GM21825 (cell line): Measurements from ENCODE around the gene NLRC5.
"Not testable (repeated sequence)": the region's sequence is repeated elsewhere in the genome, so short reads cannot be mapped to it uniquely, and the experiment has no call there.

Experiments used
- ATAC-seq: cut with Tn5 transposase; IDR thresholded peaks from one replicate; pipeline ENCODE4 v1.9.1; 2021; ENCODE audit warnings: mild to moderate bottlenecking, moderate library complexity; ENCODE audit not compliant: unreplicated experiment

Gene NLRC5

DNA sequence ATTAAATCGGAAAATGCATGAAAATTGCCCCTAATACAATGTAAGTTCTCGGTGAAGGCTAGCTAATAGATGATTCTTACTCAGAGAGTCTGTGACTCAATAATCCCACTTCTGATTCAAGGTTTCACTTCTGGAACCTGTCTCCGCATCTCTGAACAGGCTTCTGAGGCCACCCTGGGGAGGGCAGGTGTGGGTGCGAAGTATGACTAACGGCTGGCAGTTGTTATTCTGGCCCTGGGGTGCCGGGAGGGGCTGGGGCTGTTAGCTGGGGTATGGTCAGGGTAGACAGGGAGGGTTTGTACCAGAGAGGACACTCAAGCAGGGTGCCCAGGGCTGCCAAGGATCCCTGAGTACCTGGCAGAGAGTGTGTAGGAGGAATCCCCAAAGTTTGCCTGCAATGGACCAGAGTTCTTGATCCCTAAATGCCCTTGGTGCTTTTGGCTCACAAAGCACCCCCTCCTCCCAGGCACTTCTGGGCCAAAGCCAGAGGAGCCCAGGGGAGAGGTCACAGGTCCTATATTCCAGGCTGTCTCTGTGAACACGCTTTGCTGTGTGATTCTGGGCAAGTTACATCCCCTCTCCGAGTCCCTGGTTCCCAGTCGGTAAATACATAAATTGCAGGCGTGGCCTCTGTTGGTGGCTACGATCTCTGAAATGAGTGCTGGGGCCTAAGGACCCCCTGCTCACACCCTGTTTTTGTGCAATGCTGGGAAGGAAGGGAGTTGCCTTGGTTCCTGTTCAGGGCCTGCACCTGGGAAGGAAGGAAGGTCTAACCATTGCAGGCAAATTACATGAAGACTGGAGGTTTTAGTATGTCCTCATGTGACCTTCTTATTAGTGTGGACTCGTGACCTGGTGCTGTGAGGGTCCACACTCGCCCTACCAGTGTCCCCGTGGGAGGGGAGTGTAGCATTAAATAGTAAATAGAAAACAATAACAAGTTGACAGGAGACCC lies 53.1 kb downstream of the NLRC5 start:
- peak; percentile 66 for ATAC-seq

DNA sequence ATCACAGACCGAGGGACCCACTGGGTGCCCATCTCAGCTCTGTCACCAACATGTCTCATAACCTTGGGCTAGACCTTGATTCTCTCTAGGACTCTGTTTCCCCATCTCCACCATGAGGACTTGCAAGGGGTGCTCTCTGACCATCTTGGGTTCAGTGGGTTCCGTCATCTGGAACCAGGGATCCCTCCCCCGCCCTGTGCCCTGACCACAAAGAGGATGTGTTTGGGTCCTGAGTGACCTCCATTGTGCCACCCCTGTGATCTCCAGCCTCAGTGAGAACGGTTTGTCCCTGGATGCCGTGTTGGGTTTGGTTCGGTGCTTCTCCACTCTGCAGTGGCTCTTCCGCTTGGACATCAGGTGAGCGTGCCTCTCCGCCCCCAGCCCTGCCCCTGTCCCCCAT lies 53.9 kb downstream of the NLRC5 start:
- ATAC-seq: no peak

DNA sequence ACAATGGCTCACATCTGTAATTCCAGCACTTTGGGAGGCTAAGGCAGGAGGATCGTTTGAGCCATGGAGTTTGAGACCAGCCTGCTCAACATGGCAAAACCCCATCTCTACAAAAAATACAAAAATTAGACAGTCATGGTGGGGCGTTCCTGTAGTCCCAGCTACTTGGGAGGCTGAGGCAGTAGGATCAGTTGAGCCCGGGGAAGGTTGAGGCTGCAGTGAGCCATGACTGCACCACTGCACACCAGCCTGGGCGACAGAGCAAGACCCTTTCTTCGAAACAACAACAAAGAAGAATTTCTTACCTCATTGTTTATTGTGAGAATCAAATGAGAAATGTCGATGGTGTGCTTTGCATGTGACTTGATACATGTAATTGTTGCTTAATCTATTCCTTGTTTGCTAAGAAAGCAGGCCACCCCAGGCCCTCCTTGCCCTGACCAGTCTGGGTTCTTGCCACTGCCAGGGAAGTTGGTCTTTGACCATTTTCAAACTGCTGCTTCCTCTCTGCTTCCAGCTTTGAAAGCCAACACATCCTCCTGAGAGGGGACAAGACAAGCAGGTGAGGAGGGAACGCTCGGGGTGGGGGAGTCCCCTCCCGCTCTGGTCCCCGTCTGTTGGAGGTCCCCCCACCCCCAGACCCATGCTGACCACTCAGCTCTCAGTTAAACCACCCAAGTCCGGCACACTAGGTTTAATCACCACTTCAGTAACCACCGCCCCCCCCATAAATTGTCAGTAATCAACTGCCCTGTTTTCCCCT lies 55.8 kb downstream of the NLRC5 start:
- ATAC-seq: no peak

DNA sequence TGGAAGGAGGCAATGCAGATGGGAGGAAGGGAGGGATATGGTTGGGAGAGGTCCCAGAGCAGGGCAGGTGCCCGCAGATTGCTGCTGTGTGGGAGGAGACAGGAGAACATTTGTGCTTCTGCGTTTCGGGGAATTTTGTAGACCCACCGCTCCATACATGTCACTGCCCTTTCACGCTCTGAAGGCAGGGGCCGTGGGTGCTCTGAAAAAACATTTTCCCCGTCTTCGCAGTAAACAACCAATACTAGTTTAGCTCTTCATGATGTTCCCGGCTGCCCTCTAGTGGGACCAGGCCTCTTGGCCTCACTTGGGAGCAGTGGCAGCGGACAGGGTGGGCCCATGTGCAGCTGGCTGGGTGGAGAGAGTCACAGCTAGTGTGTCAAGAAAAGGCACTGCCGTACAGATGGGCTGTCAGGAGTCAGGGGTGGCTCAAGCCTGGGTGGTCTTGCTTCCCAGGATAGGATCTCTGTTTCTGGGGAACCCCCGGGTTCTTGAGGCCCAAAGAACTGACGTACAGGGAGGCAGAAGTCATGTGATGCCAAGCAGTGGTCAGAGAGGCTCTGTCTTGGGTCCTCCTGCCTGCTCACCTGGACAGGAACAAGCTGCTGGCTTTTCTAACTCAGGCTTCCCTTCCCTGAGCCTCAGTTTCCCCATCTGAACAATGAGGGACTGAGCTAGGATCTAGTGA lies 56.5 kb downstream of the NLRC5 start:
- no peak for ATAC-seq

DNA sequence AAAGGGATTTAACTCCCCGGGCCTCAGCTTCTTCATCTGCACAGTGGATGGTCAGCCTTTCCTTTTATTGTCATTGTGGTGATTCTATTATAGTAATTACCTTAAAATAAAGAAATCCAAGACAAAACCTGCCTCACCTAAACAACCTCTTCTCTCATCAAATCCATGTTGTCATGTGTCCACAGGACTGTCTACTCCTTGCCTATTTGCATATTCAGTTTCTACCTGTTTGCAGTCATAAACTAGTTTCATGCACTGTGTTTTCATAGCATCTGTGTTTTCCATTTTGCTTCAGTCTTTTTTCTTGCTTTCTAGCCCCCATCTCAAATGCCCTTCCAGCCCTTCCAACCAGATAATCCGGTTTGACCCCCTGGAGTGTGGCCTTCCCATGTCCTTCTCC lies 58.7 kb downstream of the NLRC5 start:
- no peak for ATAC-seq

DNA sequence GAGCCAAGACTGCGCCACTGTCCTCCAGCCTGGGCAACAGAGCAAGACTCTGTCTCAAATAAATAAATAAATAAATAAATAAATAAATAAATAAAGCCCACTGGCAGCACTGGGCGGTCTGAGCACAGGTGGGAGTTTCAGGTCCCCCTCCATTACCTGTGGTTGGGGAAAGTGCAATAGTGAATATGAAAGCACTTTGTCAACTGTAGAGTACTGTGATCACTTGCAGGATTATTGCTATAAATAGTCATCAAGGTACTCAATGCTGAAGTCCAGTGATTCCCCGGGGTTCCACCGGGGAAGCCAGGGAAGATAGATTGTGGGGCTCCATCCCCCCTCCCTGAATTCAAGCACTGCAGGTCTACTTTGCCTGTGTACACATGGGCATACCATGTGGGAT lies 60.3 kb downstream of the NLRC5 start:
- peak; percentile 45 for ATAC-seq

DNA sequence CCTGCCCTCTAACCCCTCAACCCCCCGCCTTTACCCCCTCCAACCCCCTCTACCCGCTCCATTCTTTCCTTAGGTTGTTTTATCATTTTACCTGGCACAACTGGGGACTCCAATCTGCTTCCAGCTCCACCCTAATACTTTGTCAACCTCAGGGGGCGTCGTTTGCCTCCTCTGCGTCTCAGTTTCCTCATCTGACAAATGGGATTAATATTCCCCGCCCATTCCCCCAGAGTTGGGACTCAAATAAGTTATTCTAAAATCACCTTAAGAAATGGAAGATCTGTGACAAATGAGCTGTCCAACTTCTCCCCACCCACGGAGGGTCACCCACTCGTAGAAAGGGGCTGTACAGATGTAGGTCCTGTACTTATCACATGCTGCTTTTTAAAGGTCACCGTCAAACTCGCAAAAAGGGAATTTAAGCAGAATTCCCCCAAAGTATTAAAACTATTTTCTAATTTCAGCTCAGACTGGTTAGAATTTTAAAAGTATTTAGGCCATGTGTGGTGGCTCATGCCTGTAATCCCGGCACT lies 62.4 kb downstream of the NLRC5 start:
- no peak for ATAC-seq

DNA sequence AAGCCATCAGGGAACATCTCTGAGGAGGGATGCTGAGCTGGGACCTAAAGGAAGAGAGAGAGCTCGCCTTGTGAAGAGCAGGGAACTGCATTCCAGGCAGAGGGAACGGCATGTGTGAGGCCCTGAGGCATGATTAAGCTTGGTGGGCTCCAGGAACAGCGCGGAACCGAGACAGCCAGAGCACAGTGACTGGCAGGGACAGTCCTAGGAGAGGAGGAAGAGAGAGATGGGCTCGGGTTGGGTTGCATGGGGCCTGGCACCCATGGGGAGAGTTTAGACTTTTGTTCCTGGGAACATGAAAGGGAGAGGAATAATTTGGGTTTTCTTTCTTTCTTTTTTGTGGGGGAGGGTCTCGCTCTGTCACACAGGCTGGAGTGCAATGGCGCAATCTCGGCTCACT lies 63.8 kb downstream of the NLRC5 start:
- ATAC-seq: no peak

DNA sequence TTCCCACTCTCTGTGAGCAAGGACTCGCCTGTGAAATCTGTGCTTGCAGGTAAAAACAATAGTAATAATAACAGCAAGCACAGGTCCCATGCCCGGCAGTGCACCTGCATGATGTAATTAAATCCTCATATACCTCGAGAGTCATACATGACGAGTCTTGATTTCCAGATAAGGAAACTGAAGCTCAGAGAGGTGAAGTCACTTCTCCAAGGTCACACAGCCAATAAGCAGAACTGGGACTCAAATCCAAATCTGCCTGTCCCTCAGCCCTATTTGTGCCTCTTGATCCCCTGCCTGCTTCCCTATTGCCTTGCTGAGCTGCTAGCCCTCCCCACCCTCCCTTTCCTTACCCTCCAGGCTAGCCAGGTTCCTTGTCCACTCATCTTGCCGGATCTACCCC lies 65.0 kb downstream of the NLRC5 start:
- ATAC-seq: no peak

DNA sequence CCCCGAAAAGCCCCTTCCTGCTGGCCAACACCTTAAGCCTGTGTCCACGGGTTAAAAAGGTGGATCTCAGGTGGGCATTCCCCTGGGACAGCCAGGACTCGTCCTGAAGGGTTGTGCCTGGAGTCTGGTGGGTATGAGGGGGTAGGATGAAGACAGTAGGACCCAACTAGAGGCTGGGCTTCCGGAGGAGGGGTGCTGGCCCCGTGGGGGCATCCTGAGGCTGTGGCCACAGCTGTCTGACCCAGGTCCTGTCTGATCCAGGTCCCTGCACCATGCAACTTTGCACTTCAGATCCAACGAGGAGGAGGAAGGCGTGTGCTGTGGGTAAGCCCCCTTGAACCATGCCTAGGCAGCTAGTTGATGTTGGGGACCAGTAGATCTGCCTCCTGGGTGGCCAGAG lies 65.4 kb downstream of the NLRC5 start:
- ATAC-seq: no peak

DNA sequence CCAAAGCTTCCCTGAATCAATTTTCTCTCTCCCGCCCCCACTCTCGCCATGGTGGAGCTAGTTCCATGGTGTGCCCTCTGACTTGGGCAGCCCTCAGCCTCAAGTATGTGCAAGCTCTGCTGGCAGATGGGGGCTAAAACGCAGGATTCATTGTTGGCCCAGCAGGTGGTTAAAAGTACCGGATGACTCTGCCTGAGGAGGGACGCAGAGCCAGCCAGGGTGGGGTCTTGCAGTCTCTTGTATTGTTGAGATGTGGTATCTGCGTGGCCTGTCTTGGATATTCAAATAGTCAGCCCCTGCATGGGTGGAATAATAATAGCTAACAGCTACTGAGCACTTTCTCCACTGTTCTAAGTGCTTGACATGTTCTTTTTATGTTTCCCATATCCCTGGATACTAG lies 66.3 kb downstream of the NLRC5 start:
- ATAC-seq: no peak

DNA sequence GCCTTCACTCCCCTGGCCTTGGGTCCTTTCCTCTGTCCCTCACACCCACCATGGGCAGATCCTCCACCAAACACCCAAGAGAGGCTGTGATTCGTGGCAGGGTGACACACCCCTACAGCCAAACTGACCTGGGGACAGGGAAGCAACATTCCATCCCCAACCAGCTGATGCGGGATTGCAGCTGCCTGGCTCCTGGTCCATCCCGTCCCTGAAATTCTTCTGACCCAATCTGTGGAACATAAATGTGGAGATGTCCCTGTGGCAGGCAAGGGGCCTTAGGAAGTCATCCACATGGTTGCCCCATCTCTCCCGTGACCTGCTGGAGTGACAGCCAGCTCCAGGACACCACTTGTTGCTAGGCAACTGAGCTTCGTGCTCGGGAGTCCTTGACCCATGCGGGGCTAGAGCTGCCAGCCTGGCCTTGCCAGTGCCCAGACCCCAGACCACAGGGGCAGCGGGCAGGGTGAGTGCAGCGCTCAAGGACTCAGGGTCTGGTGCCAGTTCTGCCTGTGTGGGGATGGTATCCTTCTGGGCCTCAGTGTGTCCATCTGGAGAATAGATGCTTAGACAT lies 69.0 kb downstream of the NLRC5 start:
- ATAC-seq: no peak

DNA sequence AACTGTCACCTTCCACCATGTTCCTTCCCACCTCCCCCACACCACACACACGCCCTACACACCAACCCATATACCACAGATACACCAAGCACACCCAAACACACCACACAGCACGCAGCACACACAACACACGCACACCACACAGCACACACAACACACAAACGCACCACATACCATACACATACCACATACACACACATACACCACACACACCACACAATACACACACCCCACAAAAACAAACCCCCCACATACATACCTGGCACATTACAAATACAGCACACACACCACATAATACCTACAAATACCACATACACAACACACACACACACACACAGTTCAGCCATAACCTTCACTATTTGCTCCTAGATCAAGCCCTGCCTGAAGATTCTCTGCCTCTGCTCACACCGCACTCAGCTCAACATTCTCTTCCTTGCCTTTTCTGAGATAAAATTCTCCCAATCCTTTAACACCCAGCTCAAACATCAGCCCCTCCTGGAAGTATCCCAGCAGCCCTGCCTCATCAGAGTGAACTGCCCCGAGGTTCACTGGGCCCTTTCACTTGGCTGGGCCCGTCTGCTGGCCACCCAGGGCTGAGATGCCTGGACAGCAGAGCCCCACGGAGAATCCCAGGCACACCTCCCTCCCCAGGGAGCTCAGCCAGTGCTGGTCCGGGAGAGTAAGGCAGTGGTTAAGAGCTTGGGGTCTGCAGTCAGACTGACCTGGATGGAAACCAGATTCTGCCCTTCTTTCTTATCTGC lies 71.1 kb downstream of the NLRC5 start:
- ATAC-seq: no peak

DNA sequence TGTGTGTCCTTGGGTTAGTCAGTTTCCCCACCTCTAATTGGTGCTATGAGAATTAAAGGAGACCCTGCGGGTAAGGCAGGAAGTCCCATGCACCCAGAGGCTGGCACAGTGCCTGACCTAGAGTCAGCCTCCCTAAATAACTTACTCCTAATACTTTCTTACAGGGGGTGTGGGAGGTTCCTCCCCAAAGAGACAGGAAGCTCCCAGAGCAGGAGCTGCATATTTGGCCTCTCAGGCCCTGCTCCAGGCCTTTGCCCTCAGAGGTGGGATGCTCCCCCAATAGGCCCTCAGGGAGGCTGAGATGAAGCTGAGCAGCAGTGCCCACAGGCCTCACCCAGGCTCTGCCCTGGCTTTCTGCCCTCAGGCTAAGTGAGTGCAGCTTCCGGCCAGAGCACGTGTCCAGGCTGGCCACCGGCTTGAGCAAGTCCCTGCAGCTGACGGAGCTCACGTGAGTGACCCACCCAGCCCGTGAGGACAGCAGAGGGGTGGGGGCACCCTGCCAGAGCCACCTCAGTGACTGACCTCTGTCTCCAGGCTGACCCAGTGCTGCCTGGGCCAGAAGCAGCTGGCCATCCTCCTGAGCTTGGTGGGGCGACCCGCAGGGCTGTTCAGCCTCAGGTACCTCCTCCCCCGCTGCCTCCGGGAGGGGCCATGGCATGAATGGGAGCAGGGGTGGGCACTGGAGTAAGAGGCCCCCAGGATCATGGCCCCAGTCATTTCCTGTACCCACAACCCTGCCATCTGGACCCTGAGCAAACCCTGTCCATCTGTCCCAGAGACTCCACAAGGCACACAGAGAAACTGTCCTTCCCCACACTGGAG lies 71.9 kb downstream of the NLRC5 start:
- no peak for ATAC-seq

DNA sequence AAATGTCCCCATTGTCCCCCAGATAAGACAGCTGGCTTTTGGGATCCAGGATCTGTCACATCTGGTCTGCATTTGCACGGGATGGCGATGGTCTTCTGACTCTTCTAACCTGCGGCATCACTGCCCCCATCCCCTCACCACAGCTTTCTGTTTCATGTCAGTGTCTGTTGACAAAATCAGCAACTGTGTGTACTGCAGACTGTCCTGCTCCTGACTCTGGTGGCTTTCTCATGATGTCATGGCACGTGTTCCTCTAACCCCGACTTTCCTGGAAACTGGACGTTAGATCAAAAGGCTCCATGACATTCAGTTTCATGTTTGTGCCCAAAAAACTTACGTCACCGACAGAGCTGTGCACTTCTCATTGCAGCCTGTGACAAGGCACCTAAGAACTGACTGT lies 73.0 kb downstream of the NLRC5 start:
- no peak for ATAC-seq

DNA sequence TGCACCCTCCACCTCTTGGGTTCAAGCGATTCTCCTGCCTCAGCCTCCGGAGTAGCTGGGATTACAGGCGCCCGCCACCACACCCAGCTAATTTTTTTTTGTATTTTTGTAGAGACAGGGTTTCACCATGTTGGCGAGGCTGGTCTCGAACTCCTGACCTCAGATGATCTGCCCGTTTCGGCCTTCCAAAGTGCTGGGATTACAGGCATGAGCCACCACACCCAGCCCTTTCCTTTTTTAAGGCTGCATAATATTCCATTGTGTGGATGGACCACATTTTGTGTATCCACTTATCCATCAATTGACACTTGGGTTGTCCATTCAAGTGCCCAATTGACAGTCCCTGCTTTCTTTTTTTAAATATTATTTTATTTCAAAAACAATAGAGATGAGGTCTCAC lies 73.8 kb downstream of the NLRC5 start:
- ATAC-seq: not testable (repeated sequence)

DNA sequence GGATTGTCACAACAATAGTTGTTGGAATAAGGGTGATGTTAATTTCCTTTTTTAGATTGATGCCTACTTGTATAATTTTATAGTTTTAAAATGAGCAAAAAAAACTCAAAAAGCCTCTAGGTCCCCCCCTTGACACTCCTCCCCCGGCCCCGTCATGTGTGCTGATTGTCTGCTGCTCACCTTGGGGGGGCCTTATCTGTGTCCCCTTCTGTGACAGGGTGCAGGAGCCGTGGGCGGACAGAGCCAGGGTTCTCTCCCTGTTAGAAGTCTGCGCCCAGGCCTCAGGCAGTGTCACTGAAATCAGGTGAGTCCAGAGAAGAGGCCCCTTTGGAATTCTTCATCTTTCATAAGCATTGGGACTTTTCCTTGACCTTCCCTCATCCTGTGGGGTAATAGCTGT lies 75.6 kb downstream of the NLRC5 start:
- no peak for ATAC-seq

DNA sequence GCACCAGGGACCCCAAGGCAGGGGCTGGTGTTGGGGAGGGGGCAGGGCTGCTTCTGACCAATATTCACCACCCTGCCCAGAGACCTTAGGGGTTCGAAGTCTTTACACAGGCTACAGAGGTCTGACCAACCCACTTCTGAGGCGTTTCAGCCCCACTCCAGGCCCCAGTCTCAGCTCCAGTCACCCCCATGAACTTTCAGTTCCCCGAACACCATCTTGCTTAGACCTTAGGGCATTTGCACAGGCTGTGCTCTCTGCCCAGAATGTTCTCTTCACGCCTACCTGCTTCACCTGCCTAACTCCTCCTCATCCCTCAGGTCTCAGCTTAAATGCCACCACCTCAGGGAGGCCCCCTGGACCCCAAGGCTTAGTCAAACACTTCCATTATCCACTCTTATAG lies 77.3 kb downstream of the NLRC5 start:
- ATAC-seq: peak; percentile 55

DNA sequence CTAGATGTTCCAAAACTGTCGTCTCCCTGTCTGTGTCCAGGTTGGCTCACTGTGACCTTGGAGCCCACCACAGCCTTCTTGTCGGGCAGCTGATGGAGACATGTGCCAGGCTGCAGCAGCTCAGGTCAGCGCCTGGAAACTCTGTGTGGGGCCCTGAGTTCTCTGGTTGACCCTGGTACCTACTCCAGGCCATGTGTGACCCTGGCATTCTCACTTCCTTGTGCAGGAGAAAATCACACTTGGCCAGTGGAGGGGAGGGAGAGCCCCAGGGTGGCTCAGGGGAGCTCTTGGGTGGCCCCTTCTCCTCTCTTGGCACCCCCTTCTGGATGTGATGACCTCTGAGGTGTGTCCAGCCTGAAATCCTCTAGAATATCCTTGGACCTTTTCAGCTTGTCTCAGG lies 78.0 kb downstream of the NLRC5 start:
- no peak for ATAC-seq
